HG02759 (cell line): ENCODE measurements around the gene TSHZ1.

ENCODE experiments used
- ATAC-seq: cut with Tn5 transposase; IDR thresholded peaks from one replicate; pipeline ENCODE4 v1.9.1; 2021; ENCODE audit warnings: mild to moderate bottlenecking, moderate library complexity; ENCODE audit not compliant: unreplicated experiment

Gene TSHZ1

DNA sequence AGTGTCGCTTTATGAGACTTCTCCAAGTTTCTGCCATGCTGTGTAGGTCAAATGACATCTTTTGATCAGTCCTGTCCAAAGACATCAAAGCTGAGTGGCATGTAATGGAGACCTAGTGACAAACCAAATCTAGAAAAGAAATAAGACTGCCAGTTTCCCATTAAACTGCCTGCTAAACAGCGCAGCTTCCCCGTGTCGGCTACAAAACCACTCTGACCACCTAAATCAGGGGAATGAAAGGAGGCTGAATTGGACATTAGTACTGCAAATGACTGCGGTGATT is 57.7 kb downstream of the TSHZ1 start:
- no peak for ATAC-seq

DNA sequence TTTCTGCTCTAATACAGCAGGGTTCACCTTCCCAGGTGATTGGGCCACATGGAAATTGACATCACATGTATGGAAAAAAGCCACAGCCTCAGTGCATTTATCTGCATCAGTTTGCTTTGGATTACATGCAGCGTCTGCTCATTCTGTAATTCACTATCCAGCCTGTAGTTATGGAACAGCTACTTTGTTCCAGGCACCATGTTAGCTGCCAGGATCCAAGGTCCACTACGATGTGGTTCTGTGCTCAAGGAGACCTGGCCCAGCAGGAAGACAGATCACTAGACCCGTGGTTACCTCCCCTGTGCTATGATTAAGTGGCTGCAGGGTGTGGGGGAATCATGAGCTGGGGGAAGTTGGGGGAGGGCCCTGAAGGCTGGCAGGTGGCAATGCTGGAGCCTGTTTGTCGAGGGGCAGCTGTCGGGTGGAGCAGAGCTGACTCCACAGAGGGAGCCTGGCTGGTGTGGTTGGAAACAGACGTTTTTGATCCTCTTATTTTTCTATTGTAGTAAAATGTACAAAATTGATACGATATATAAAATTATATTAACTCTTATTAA is 58.6 kb downstream of the TSHZ1 start:
- ATAC-seq = no peak

DNA sequence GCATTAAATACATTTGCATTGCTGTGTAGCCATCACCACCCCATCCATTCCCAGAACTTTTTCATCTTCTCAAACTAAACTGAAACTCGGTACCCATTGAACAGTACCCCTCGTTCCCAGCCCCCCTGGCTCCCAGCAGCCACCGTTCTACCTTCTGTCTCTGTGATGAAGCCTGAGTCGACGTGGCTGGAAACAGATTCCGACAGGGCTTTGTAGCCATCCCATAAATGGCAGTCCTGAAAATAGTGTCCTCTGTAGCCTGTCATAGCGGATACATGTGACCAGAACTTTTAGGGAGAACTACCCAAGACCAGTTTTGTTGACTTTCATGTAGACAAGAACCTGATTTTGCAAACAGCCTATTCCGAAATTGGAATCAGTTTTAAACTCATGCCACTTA is 59.1 kb downstream of the TSHZ1 start:
- no peak for ATAC-seq

DNA sequence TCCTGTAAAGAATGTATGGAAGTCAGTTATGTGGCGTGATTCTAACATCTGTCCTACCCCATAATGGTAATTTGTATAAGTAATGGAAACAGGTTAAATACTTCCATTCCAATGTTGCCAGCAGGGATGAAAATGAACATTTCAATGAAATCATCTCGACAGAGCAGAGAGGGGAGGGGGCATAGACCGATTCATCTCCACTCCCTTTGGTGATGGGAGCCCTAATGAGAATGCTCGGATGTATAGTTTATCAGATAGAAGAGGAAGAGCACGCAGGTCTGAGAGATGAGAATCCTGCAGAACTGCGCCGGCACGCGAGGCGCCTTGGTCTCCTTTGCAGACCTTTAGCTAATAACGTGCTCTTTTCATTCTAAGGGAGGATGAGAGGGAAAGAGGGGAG is 61.4 kb downstream of the TSHZ1 start:
- ATAC-seq = no peak

DNA sequence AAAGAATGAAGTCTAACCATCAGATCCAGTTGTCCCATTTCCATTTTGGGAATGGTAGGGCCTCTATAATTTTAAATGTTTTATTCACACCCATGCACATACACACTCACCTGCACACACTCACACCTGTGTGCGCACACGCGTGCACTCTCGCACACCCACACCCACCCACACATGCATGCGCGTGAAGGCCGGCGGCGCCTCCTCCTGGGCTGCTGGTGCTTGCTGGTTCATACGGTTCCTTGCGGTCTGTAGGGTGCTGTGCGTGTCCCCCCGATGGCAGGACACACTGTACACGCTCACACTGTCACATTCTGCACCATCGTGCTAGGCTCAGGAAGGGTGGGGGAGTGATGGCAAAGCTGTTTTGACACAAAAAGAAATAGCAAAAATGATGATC is 63.2 kb downstream of the TSHZ1 start:
- no peak for ATAC-seq

DNA sequence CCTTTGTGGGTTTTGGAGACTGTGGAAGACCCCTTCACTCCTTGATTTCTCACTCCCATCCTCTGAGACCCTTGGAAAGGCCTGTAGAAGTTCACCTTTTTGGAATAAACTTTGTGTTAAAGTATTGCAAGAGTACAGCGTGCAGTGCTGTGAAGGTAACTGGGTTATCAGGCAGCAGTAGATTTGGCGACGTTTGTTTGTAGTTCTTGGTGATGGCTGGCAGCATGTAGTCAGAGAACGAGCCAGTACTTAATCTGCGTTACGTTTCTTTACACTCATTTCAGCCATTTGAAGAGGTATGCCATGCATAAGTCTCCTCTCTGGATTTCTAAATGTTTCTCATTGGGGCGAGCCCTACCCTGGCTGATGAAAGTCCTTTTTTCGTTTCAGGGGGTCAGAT is 64.6 kb downstream of the TSHZ1 start:
- no peak for ATAC-seq

DNA sequence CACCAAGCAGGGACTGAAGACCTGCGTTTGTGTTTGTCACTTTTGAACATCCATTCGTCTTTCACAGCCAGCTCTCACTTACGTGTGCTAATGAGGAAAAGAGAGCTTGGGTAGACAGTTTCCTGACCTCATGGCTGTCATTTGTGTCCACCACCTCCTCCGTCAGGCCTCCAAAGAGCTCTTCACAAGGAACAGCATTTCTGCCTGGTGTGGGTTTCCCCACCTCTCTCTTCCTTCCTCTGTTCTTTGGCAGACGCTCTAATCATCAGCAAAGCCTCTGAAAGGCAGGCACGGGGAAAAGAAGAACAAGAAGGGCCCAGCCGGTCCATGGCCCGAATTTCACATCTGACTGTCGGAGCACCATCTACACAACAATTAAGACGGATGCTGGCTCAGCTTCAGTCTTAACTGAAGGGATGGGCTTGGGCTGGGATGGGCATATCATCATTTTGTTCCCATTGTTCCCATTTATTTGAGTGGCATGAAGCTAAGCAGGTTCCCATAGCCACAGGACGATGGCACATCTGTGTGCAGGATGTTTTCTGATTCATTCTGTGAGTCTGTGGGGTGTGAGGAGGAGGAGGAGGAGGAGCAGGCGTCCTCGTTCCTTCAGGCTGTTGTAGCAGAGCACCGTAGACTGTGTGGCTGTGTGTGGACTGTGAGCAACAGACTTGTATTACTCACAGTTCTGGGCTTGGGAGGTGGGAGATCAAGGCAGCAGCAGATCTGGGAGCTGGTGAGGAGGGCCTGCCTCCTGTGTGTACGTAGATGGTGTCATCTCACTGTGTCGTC is 66.4 kb downstream of the TSHZ1 start:
- no peak for ATAC-seq

DNA sequence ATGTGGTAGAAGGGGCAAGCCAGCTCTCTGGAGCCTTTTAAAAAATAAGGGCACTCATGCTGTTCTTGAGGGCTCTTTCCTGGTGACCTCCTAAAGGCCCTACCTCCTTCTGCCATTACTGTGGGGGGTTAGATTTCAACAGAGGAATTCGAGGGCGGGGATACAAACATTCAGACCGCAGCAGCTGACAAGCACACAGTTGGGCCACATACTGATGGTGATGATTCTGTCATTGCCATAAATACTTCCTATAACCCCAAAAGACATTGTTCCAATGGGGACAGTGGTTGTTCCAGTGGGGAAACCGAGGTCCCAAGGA is 67.0 kb downstream of the TSHZ1 start:
- ATAC-seq = no peak

DNA sequence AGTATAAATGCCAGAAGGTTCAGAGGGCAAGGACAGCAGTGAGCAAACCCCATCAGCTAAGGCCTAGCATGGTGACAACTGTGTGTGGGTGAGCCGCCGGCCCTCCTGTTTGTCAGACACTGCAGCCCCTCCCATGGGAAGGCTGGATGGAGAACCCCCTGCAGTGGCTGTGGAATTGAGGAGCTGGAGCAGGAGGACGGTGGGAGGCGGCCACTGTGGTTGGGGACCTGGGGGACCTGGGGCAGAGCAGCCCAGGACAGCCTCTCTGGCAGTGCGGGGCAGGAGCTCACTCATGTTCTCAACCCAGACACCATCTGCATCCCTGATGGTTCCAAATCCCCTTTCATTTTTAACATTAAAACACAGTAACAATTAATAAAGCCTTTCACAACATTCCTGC is 68.8 kb downstream of the TSHZ1 start:
- ATAC-seq = no peak

DNA sequence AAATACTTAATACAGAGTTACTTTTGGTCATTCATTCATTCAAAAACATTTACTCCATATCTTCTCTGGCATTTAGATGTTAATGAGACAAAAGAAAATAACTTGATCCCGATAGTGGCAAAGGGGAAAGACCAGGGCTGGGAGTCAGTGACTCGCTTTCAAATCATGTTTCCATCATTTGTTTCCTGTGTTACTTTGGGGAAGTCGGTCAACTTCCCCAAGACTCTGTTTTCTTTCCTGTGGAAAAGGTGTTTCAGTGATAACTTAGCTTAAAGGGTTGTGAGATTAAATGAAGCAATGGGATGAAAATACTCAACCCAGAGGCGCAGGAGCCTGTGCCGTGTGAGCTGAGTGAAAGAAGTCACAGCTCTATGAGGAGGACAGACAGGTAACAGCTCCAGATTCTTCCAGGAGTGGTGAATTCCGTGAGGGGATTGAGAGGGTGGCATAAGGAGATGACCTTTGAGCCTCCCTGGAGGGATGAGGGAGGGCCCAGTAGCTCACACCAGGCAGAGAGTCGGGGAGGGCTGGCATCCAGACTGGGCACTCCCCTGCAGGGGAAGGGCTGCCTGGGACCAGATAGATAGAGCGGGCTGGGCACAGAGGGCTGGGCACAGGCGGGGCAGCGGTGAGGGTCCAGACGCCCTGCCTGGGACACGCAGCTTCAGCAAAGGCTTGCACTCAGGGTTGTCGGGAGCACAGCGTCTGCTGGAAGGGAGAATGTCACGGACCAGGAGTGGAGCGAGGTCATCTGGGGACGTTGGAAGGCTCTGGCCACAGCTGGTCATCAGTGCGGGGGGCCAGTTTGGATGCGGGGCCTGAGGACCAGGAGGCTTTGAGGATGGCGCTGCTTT is 70.1 kb downstream of the TSHZ1 start:
- ATAC-seq = no peak

DNA sequence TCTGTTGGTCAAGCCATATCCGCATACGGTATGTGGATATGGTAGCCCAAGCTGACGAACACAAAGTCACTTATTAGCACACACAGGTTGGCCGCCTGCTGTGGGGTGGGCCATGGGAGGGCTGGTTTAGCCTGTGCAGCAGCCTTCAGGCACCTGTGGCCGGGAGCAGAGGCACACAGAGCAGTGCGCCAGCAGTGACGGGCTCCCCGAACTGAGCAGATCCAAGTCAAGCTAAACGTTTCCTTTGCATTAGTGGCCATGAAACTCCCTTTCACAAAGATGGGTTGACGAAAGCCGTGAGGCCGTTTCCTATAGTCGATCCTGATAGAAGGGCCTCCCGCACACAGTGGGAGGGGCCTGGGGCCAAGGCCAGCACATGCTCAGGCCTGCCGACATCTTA is 72.1 kb downstream of the TSHZ1 start:
- no peak for ATAC-seq

DNA sequence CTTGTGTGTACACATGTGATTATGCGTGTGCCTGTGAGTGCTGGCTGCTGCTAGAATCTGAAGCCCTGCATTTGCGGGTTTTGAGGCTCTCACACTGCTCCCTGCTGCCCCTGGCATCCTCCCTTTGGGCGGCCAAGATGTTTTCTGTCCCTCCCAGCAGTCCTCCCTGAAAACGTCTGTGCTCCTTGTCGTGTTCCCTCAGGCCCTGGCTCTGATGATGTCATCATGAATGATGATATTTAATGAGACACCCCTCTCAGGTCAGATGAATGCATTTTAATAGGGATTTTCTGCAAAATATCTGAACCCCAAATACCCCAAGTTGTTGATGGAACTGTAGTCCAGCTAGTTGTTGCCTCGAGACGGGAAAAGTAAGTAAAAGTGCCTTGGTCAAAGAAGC is 73.1 kb downstream of the TSHZ1 start:
- ATAC-seq = no peak

DNA sequence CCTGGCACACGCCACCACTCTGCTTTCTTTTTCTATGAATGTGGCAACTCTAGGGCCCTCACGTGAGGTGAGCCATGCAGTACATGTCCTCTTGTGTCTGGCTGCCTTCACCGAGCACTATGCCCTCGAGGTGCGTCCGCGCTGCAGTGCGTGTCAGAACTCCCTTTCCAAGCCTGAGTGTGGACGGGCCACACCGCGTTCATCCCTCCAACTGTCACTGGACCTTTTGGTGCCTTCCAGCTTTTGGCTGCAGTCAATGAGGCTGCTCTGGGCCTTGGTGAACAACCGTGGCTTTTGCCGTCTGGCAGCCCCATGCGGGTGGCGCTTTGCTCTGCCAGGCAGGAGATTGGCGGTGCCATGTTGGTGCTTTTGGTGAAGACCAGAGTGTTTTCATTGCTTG is 74.0 kb downstream of the TSHZ1 start:
- no peak for ATAC-seq

DNA sequence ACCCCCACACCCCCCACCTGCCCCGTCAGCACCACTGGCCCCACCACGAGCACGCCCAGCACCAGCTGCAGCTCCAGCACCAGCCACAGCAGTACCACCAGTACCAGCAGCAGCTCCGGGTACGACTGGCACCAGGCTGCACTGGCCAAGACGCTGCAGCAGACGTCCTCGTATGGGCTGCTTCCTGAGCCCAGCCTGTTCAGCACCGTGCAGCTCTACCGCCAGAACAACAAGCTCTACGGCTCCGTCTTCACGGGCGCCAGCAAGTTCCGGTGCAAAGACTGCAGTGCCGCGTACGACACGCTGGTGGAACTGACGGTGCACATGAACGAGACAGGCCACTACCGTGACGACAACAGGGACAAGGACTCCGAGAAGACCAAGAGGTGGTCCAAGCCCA is 75.3 kb downstream of the TSHZ1 start:
- no peak for ATAC-seq

DNA sequence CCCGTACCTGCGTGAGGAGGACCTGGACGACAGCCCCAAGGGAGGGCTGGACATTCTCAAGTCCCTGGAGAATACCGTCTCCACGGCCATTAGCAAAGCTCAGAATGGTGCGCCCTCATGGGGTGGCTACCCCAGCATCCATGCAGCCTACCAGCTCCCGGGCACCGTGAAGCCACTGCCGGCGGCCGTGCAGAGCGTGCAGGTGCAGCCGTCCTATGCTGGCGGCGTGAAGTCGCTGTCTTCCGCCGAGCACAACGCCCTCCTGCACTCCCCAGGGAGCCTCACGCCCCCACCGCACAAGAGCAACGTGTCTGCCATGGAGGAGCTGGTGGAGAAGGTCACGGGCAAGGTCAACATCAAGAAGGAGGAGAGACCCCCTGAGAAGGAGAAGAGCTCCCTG is 76.4 kb downstream of the TSHZ1 start:
- no peak for ATAC-seq

DNA sequence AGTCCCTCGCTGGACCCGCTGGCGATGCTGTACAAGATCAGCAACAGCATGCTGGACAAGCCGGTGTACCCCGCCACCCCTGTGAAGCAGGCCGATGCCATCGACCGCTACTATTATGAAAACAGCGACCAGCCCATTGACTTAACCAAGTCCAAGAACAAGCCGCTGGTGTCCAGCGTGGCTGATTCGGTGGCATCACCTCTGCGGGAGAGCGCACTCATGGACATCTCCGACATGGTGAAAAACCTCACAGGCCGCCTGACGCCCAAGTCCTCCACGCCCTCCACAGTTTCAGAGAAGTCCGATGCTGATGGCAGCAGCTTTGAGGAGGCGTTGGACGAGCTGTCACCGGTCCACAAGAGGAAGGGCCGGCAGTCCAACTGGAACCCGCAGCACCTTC is 77.1 kb downstream of the TSHZ1 start:
- no peak for ATAC-seq

DNA sequence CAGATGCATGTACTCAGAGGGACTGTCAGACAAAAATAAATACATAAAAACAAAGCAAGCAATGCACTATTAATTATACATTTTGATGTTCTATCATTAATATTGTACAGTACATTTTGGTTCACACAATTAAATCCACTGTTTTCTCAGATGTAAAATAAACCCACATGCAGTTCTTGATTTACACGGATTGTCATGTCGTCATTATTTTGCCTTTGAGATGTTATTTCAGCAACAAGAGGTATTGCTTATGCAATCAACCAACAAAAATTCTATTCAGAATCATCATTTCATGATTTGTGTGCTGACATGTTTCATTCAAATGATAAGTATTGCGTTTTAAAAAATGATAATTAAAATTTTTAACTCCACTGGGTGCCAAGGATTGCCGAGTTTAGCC is 79.2 kb downstream of the TSHZ1 start:
- ATAC-seq = no peak

DNA sequence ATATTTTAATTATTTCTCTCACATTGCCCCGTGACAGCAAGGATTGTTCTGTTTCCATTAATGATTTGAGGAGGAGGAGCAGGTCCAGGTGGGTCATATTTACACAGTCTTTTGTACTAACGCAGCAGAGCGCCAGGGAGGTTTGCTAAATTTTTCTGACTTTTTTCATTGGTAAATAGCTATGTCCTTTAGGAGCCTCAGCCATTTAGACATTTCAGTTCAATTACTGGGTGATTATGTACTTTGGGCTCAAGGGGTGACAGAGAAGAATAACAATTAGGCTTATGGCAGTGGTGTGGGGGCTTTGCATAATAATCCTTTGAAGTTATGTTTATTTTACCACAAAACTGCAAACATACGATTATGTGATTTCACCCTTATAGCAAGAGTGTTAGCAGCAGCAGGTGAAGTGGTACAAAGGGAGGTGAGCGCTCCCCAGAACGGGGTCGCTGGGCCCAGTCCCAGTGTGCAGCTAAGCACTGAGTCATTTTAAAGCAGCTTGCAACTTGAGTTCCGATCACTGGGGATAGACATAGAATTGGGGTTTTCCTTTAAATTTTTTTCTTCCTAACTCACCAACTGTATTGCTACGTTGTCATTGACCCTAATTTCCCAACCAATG is 80.3 kb downstream of the TSHZ1 start:
- no peak for ATAC-seq

DNA sequence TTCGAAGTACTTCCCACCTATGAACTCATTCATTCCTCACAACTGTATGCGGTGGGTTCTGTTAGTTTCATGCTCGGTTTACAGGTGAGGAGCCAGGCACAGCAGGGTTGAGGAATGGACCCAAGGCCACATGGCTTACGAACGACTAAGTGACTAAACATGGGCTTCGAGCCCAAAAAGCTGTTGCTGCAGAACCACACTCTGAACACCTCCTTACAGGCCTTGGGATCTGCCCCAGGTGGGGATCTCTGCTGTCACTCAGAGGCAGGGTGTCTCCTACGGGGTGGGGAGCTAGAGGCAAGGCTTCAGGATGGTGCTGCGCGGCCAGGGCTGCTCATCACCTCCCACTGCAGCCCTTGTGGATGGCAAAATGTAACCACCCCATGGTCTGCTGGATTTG is 80.9 kb downstream of the TSHZ1 start:
- ATAC-seq = no peak

DNA sequence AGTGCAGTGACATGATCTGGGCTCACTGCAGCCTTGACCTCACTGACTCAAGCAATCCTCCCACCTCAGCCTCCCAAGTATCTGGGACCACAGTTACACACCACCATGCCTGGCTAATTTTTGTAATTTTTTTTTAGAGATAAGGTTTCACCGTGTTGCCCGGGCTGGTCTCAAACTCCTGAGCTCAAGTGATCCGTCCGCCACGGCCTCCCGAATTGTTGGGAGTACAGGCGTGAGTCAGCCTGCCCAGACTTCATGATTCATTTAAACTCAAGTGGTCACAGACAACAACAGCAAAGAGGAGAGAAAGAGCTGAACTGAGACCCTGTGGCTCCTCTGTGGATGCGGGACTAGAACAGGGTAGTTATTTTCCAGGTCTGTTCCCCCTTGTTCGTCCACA is 83.0 kb downstream of the TSHZ1 start:
- ATAC-seq = no peak

DNA sequence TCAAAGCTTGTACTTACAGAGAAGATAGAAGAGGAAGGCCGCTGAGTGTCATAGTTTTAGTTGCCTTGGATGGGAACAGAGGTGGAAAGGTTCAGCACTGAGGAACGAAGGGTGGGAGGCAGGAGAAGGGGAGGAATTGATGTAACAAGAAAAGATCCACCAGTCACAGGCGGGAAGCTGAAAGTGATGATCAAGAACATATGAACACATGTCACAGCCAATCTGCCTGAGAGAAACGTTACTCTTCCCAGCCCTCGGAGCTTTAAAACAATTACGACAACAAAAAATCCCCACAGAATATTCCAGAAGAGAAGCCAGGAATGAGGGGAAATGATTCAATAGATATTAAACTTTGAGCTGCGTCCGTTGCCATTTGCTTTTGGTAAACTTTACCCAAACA is 87.1 kb downstream of the TSHZ1 start:
- no peak for ATAC-seq
